PC-3 (cell line): ENCODE data around the gene CDHR2. TPM values are rescaled to one million over a fixed set of nuclear protein-coding genes. Genes with fewer than 3 reads are reported as not detected.

Experiments
- ATAC-seq: fragments of 200-7000 bp; cut with Tn5 transposase; 2 replicates; pipeline ENCODE4 v1.9.1; 2020; ENCODE audit warnings: mild to moderate bottlenecking, moderate library complexity
- BruUV-seq: library from RNA; stranded (reverse); fragments of 400-500 nt; replicated peaks from 2 replicates; lab custom pipeline; 2021; lab: Mats Ljungman, UMichigan
- CTCF ChIA-PET: fragments of 300-600 bp; sonication (Branson Sonifier 250); formaldehyde crosslinking; loops from one replicate; lab custom pipeline; 2022; ENCODE audit warnings: antibody characterized with exemption; lab: Charles Lee
- POLR2A ChIA-PET: fragments of 300-600 bp; sonication (Branson Sonifier 250); formaldehyde crosslinking; loops from one replicate; lab custom pipeline; 2022; ENCODE audit warnings: antibody characterized with exemption; ENCODE audit not compliant: unreplicated experiment; lab: Charles Lee
- DNase-seq: peaks from one replicate; pipeline ENCODE4 v3.0.0-alpha.2; 2015
- H2AFZ ChIP-seq: fragments of 300-600 bp; sonication (generic); 2 replicates; pipeline ENCODE4 v1.6.0; 2016; ENCODE audit warnings: antibody characterized with exemption, low read length
- H3F3A ChIP-seq: fragments of 300-600 bp; sonication (generic); one replicate; pipeline ENCODE4 v1.6.0; 2017; ENCODE audit warnings: antibody characterized with exemption, low read length, control low read depth, mild to moderate bottlenecking; ENCODE audit not compliant: unreplicated experiment
- H3K27ac ChIP-seq: fragments of 300-600 bp; sonication (generic); 2 replicates; pipeline ENCODE4 v1.5.1; 2016; ENCODE audit warnings: mild to moderate bottlenecking, low read length
- H3K27me3 ChIP-seq: fragments of 300-600 bp; sonication (generic); 2 replicates; pipeline ENCODE4 v1.6.1; 2016; ENCODE audit warnings: low read length, mixed read lengths
- H3K36me3 ChIP-seq: fragments of 300-600 bp; sonication (generic); 2 replicates; pipeline ENCODE4 v1.6.1; 2016; ENCODE audit warnings: low read depth, mixed run types, low read length, mixed read lengths
- H3K4me1 ChIP-seq: fragments of 300-600 bp; sonication (generic); 2 replicates; pipeline ENCODE4 v1.5.1; 2016; ENCODE audit warnings: low read length; ENCODE audit not compliant: insufficient read depth
- H3K4me2 ChIP-seq: fragments of 300-600 bp; sonication (generic); 2 replicates; pipeline ENCODE4 v1.6.0; 2016; ENCODE audit warnings: low read length
- H3K4me3 ChIP-seq: fragments of 300-600 bp; sonication (generic); 2 replicates; pipeline ENCODE4 v1.5.1; 2016; ENCODE audit warnings: mild to moderate bottlenecking, low read length, mixed read lengths
- H3K79me2 ChIP-seq: fragments of 300-600 bp; sonication (generic); 2 replicates; pipeline ENCODE4 v1.6.1; 2017; ENCODE audit warnings: low read length, mixed read lengths
- H3K9ac ChIP-seq: fragments of 300-600 bp; sonication (generic); 2 replicates; pipeline ENCODE4 v1.6.0; 2016; ENCODE audit warnings: mild to moderate bottlenecking, low read length
- H3K9me2 ChIP-seq: fragments of 300-600 bp; sonication (generic); replicated peaks from 2 replicates; pipeline ENCODE4 v1.6.1; 2016; ENCODE audit warnings: mixed run types, low read length, mixed read lengths
- H3K9me3 ChIP-seq: fragments of 300-600 bp; sonication (generic); 2 replicates; pipeline ENCODE4 v1.6.1; 2016; ENCODE audit warnings: low read length, mixed read lengths
- H4K20me1 ChIP-seq: fragments of 300-600 bp; sonication (generic); 2 replicates; pipeline ENCODE4 v1.6.1; 2016; ENCODE audit warnings: low read length, mixed read lengths
- EZH2 ChIP-seq: fragments of 300-600 bp; sonication (generic); IDR thresholded peaks from one replicate; pipeline ENCODE4 v1.6.1; 2017; ENCODE audit warnings: antibody characterized with exemption, mild to moderate bottlenecking, low read length; ENCODE audit not compliant: unreplicated experiment
- EZH2phosphoT487 ChIP-seq: fragments of 300-600 bp; sonication (generic); IDR thresholded peaks from 2 replicates; pipeline ENCODE4 v1.6.1; 2018; ENCODE audit warnings: mild to moderate bottlenecking, antibody characterized with exemption, low read length, borderline replicate concordance
- intact Hi-C: fragments of 100-400 bp; cut with micrococcal nuclease; formaldehyde crosslinking; loops from 2 replicates; pipeline ENCODE4 v1.9.0; 2023
- total RNA-seq: library from RNA; depleted of rRNA; stranded (reverse); fragments of >200 nt; gene quantifications from 2 replicates; pipeline ENCODE4 v1.2.3, GENCODE V29; 2014
- TF ChIP-seq, protein P1 (sequence below): fragments of 300-600 bp; sonication (generic); conservative IDR thresholded peaks from 2 replicates; pipeline ENCODE4 v1.5.1; 2017; ENCODE audit warnings: antibody characterized with exemption, low read depth, mild to moderate bottlenecking, low read length

The CDHR2 gene
- total RNA-seq, 1 experiment from 2014 or later, result 0.07 TPM

GRCh38 chr5:176629853-176630680 lies 80.9 kb downstream of the CDHR2 start, which contains the start of the genes EIF4E1B and SNCB:
EIF4E1B (plus strand) TSS chr5:176630675; CDS start chr5:176642788, 12,113 bp downstream.
SNCB (minus strand) TSS chr5:176630534; CDS start chr5:176629654, 880 bp downstream.
- ATAC-seq (peak; percentile 76), DNase-seq (peak; percentile 65)
- TF ChIP-seq EZH2phosphoT487, result no peak
- peak; percentile 45 for TF ChIP-seq EZH2
- TF ChIP-seq, protein P1, sequence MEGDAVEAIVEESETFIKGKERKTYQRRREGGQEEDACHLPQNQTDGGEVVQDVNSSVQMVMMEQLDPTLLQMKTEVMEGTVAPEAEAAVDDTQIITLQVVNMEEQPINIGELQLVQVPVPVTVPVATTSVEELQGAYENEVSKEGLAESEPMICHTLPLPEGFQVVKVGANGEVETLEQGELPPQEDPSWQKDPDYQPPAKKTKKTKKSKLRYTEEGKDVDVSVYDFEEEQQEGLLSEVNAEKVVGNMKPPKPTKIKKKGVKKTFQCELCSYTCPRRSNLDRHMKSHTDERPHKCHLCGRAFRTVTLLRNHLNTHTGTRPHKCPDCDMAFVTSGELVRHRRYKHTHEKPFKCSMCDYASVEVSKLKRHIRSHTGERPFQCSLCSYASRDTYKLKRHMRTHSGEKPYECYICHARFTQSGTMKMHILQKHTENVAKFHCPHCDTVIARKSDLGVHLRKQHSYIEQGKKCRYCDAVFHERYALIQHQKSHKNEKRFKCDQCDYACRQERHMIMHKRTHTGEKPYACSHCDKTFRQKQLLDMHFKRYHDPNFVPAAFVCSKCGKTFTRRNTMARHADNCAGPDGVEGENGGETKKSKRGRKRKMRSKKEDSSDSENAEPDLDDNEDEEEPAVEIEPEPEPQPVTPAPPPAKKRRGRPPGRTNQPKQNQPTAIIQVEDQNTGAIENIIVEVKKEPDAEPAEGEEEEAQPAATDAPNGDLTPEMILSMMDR, result 0 out of 2 replicates have a peak, but pooled peaks have one; percentile 14
- Histone ChIP-seq H3K9me3 (no peaks in the 10 kb centered on the region), H3K4me1 (peaks cover 42% of the 10 kb centered on the region), H3K36me3 (no peaks in the 10 kb centered on the region), H3K9me2 (no peaks in the 10 kb centered on the region), H3K4me3 (peak within 1 kb of the TSS; percentile 66), H2AFZ (peak within 1 kb of the TSS; percentile 69), H3K27me3 (peaks cover 18% of the 10 kb centered on the region; the same call in 1 of the 2 replicates), H3K27ac (no peak within 1 kb of the TSS), H3K4me2 (peak within 1 kb of the TSS; percentile 82), H3K79me2 (no peaks in the 10 kb centered on the region), H3F3A (no peaks in the 10 kb centered on the region), H4K20me1 (no peaks in the 10 kb centered on the region), H3K9ac (no peak within 1 kb of the TSS)
- ChIA-PET POLR2A (interaction anchor here (0.6 kb wide), 1 partner anchor 25 kb away, joined by 8 read pairs; no protein-coding TSS in a partner anchor), CTCF (interaction anchor here (1.0 to 1.3 kb wide), 2 partner anchors 15 to 17 kb away, joined by 3 to 5 read pairs; partner anchors contain the start of gene TSPAN17)
- intact Hi-C loops, result no loop called here
- no TSS peak for BruUV-seq

GRCh38 chr5:176630681-176631222 lies 81.6 kb downstream of the CDHR2 start:
- no peaks in the 10 kb centered on the region for H3K9me2 ChIP-seq
- no peak for DNase-seq
- H3K27me3 ChIP-seq, result peaks cover 18% of the 10 kb centered on the region; the same call in 1 of the 2 replicates
- no peaks in the 10 kb centered on the region for H3K36me3 ChIP-seq
- H3K27ac ChIP-seq, result no peak overlapping the region
- H2AFZ ChIP-seq, result peak overlapping the region; percentile 69
- no peaks in the 10 kb centered on the region for H3K9me3 ChIP-seq
- TF ChIP-seq, protein P1, result no peak
- no peak for TF ChIP-seq EZH2phosphoT487
- no peak for TF ChIP-seq EZH2
- no peaks in the 10 kb centered on the region for H3K79me2 ChIP-seq
- POLR2A ChIA-PET, result no interaction called here
- peak overlapping the region; percentile 66 for H3K4me3 ChIP-seq
- BruUV-seq, result no TSS peak
- CTCF ChIA-PET, result interaction anchor here (1.0 to 1.3 kb wide), 2 partner anchors 16 kb away, joined by 3 to 5 read pairs; partner anchors contain the start of gene TSPAN17
- no peaks in the 10 kb centered on the region for H4K20me1 ChIP-seq
- ATAC-seq, result peak; percentile 3; the same call in 1 of the 2 replicates
- H3F3A ChIP-seq, result no peaks in the 10 kb centered on the region
- H3K4me1 ChIP-seq, result peaks cover 35% of the 10 kb centered on the region
- H3K4me2 ChIP-seq, result peak overlapping the region; percentile 82
- intact Hi-C loops, result no loop called here
- no peak overlapping the region for H3K9ac ChIP-seq
